Naive thymus-derived CD8-positive, alpha-beta T cell (primary cell): ENCODE data around the gene AKNAD1. TPM values are rescaled to one million over a fixed set of nuclear protein-coding genes. Genes with fewer than 3 reads are reported as not detected.

Experiments used
- ATAC-seq, 2 donors: fragments of 150-1000 bp; cut with Tn5 transposase in 1 of 2; sonication (Bioruptor Pico), chemical (Tn5 transposase) in 1 of 2; 1 replicate in 1 of 2; 2 replicates in 1 of 2; pipeline ENCODE4 v1.10.0; 2021; ENCODE audit warnings: mild to moderate bottlenecking in 2 of 2, moderate library complexity in 2 of 2
- POLR2A ChIA-PET: fragments of 350-600 bp; sonication (Branson Sonifier 250); formaldehyde crosslinking; loops from one replicate; lab custom pipeline; 2021; ENCODE audit warnings: antibody characterized with exemption; lab: Charles Lee
- DNase-seq, 10 donors: peaks; one replicate each; pipeline versions ENCODE4 v3.0.0 to v3.0.0-alpha.2; 2020 to 2022
- H3K27ac Mint-ChIP-seq, 10 donors: one replicate each; pipeline ENCODE4 v1.8.0; 2020 to 2022; ENCODE audit warnings: mild to moderate bottlenecking in 10 of 10, mixed read lengths in 10 of 10, moderate library complexity in 4 of 10, inconsistent platforms in 1 of 10
- H3K27me3 Mint-ChIP-seq, 5 donors: one replicate each; pipeline ENCODE4 v1.8.0; 2021 to 2022; ENCODE audit warnings: mixed read lengths in 5 of 5
- H3K36me3 Mint-ChIP-seq, 3 donors: one replicate each; pipeline ENCODE4 v1.8.0; 2020 to 2022; ENCODE audit warnings: mixed read lengths in 3 of 3, mild to moderate bottlenecking in 2 of 3, inconsistent platforms in 1 of 3
- H3K4me1 Mint-ChIP-seq, 4 donors: one replicate each; pipeline ENCODE4 v1.8.0; 2021 to 2022; ENCODE audit warnings: mixed read lengths in 4 of 4
- H3K4me3 Mint-ChIP-seq, 10 donors: one replicate each; pipeline ENCODE4 v1.8.0; 2020 to 2022; ENCODE audit warnings: mild to moderate bottlenecking in 10 of 10, mixed read lengths in 10 of 10, moderate library complexity in 6 of 10, inconsistent platforms in 1 of 10
- H3K9me3 Mint-ChIP-seq, 9 donors: one replicate each; pipeline ENCODE4 v1.8.0; 2020 to 2022; ENCODE audit warnings: mixed read lengths in 9 of 9, mild to moderate bottlenecking in 3 of 9, inconsistent platforms in 1 of 9, moderate library complexity in 1 of 9
- polyA plus RNA-seq, 3 donors: library from polyadenylated mRNA; unstranded; fragments of 300-500 nt; fragmentation: Illumina TruSeq; gene quantifications; one replicate each; pipeline ENCODE4 v1.2.3, GENCODE V29; 2021
- total RNA-seq, 8 experiments: library from RNA in 2 of 8; stranded (reverse) in 2 of 8; gene quantifications; one replicate each; pipeline ENCODE4 v1.2.3 and lab custom pipeline; 2021 to 2026

AKNAD1 gene
- total and polyA plus RNA-seq, 5 experiments from 2014 or later: not detected

DNA sequence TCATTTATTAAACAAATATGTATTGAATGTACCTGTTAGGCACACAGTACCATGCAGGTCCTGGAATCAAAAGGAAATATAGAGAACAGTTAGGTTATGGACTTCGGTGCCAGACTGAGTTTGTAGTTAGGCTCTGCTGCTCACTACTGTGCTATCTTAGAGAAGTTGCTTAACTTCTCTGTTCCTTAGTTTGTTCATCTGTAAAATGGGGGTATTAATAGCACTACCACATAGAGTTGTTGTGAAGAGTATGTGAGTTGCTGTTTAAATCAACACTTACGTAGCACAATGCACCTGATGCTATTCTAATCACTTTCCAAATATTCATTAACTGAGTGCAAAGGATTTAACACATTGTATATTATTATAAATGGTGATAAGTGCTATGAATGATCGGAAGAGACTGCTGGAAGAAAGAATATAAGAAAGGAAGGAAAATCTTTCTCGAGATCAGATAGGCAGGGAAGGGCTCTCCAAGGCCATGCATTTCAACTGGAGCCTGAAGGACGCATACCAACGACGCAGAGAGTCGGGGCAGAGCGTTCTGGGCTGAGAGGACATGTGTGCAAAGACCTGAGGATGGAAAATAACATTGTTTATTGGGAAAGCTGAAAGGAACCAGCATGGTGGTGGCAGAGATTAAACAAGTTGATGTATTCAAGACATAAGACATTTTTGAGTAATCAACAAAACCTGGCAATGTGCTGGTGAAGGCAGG, 3.5 kb upstream of the AKNAD1 start:
- POLR2A ChIA-PET: no interaction called here

DNA sequence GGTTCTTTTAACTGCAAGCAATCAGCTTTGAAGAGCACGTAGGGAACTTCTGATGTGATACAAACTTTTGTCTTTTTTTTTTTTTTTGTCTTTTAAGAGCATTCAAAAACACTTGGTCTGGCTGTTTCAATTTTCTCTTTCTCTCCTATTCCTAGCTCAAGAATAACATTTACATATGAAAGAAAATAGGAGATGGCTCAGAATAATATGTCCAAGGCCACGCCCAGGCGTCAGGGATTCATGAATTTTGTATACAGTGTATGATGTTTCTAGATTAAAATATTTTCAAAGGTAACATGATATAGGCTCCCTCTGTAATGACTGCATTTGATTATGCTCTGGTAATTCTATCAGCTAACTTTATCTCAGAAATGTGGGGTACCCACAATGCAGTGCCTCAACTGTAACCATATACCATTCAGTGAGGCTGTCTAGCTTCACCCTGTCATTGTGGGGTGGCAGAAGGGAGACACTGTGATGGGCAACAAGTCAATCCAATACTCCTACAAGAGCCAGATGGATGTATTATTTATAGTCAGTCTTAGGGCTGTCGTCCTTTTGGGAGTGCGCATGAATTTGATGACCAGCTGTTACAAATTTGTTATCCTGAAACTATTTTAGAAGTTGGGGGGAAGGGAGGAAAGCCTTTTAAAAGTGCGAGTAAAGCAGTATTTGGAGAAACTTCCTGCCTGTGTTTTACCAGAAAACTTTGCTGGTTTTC, 1.5 kb upstream of the AKNAD1 start:
- Mint-ChIP-seq H3K27me3 (peaks cover 11 to 31% (median 13%) of the 10 kb centered on the region in 5 donors), H3K9me3 (no peaks in the 10 kb centered on the region), H3K4me1 (peaks cover 0 to 19% (median 7%) of the 10 kb centered on the region in 4 donors), H3K36me3 (no peaks in the 10 kb centered on the region), H3K27ac (no peak overlapping the region), H3K4me3 (no peak overlapping the region)
- ATAC-seq (no peak), DNase-seq (no peak)
- POLR2A ChIA-PET: interaction anchor here (0.5 kb wide), 1 partner anchor 889 kb away, joined by 4 read pairs; no protein-coding TSS in a partner anchor

More for the DNA sequence above, 3.5 kb upstream of the AKNAD1 start:
- Mint-ChIP-seq H3K4me3 (no peak overlapping the region), H3K4me1 (peaks cover 0 to 19% (median 7%) of the 10 kb centered on the region in 4 donors), H3K9me3 (no peaks in the 10 kb centered on the region), H3K36me3 (no peaks in the 10 kb centered on the region), H3K27me3 (peaks cover 10 to 22% (median 14%) of the 10 kb centered on the region in 5 donors), H3K27ac (no peak overlapping the region)
- DNase-seq (no peak), ATAC-seq (no peak)

DNA sequence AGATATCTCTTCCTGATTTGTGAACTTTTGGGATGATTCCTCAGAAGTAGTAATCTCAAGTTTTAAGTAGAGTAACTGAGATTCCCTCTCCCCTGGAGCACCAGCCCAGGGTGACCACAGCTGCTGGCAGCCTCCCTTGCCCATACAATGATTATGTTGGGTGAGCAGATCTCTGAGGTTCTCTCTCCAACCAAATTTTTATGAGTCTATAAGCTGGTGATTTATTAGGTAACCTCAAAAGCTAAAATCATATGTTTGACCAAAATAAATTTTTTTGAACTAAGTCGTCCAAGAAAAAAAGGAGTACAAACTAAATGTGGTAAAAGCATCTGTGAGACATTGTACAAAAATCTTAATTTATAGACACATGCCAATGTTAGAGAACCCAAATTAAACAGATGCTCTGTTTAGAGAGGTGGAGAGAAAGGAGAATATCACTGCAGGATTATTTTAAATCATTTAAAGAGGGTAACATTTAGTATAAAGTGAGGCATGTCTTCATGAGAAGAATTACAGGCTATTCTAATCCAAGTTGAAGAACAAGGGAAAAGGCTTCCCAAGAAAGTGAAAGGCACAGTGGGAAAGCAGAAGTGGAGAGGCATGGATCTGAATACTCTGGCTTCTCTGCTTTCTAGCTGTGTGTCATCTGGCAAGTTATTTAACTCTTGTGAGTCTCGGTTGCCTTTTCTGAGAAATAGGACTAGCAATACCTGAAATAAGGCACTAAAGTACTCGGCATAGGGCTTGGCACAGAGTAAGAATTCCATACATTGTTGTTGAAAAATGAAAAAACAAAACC, 2.5 kb downstream of the AKNAD1 start:
- DNase-seq (no peak), ATAC-seq (no peak)
- POLR2A ChIA-PET: no interaction called here
- no peaks in the 10 kb centered on the region for H3K9me3 Mint-ChIP-seq
- peaks cover 6 to 14% (median 13%) of the 10 kb centered on the region in 4 donors for H3K4me1 Mint-ChIP-seq
- no peak overlapping the region for H3K27ac Mint-ChIP-seq
- H3K27me3 Mint-ChIP-seq: peaks cover 10 to 30% (median 15%) of the 10 kb centered on the region in 5 donors
- H3K4me3 Mint-ChIP-seq: no peak overlapping the region
- H3K36me3 Mint-ChIP-seq: no peaks in the 10 kb centered on the region

DNA sequence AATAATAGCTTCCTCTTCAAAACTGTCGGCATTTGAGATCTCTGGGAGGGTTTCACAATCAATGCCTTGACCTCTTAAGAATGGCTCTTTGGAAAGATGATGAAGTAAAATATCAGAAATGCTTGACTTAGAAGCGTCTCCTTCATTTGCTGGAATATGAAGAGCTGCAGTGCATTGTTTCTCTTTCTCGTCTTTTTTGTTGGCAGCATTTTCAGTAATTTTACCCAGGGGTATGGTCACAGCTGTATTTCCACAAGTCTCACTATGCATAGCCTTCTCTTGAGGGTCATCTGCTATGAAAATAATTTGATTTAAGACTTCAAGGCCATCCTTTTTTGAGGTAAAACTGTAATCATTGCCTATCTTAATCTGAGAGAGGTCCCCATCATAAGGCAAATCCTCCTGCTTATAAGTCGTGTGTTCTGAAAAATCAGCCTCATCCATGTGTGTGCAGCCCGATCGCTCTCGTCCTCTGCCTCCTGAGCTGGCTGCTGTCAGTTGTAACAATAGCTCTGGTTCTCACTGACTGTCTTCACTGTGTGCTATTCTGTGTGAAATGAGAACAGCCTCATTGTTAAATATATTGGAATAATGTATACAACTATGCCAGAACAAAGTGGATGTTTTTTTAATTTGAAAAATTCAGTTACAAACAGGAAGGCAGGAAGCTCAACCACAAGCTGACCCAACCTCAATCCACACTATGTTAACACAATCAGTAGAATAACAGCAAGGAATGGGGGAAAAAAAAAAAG, 4.5 kb downstream of the AKNAD1 start:
- no peaks in the 10 kb centered on the region for H3K36me3 Mint-ChIP-seq
- peaks cover 6 to 7% (median 7%) of the 10 kb centered on the region in 4 donors for H3K4me1 Mint-ChIP-seq
- ATAC-seq (no peak), DNase-seq (no peak)
- H3K9me3 Mint-ChIP-seq: no peaks in the 10 kb centered on the region
- H3K27me3 Mint-ChIP-seq: peaks cover 7 to 30% (median 15%) of the 10 kb centered on the region in 5 donors
- POLR2A ChIA-PET: no interaction called here
- H3K27ac Mint-ChIP-seq: peak overlapping the region in 1 of 10 donors; percentile 80
- no peak overlapping the region for H3K4me3 Mint-ChIP-seq

DNA sequence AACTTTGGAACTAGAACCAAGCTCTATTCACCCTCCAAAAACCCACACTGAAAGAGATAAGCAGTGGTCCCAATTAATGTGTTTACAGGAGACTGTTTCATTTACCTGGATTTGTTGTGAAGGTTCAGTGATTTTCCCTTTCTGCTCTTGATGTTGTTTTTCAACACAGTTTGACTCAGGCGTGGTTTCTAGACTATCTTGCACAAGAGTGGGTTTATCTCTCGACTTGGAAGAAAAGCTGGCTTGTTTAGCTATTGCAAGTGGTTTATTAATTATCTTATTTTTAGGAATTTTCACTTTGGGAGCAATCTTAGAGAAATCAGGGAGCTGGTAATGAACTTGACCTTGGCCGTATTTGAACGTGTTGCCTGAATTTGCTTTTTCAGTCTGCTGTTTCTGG, 5.3 kb downstream of the AKNAD1 start:
- POLR2A ChIA-PET: interaction anchor here (0.6 kb wide), 1 partner anchor 64 kb away, joined by 3 read pairs; no protein-coding TSS in a partner anchor
- ATAC-seq (no peak), DNase-seq (no peak)
- peaks cover 6 to 25% (median 15%) of the 10 kb centered on the region in 5 donors for H3K27me3 Mint-ChIP-seq
- H3K4me1 Mint-ChIP-seq: peaks cover 6 to 7% (median 7%) of the 10 kb centered on the region in 4 donors
- no peak overlapping the region for H3K27ac Mint-ChIP-seq
- H3K4me3 Mint-ChIP-seq: no peak overlapping the region
- no peaks in the 10 kb centered on the region for H3K9me3 Mint-ChIP-seq
- no peaks in the 10 kb centered on the region for H3K36me3 Mint-ChIP-seq

DNA sequence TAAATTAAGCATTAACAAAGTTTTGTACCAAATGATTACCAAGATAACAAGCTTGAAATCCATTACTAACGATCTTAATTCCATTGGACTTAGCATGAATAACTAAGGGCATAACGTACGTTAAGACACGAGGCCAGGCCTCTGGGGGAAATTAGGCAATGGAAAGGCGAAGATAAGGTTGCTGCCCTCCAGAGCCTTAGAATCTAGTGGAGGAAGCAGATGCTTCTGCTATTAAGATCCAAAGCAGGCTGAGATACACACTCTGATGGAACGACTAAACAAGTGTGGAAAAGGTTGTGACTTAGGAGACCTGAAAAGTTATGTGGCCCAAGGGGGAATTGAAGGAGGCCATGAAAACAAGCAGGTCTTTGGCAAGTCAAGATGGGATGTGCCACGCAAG, 6.0 kb downstream of the AKNAD1 start:
- H3K36me3 Mint-ChIP-seq: no peaks in the 10 kb centered on the region
- no peak overlapping the region for H3K4me3 Mint-ChIP-seq
- peaks cover 6 to 7% (median 7%) of the 10 kb centered on the region in 4 donors for H3K4me1 Mint-ChIP-seq
- H3K27ac Mint-ChIP-seq: no peak overlapping the region
- H3K9me3 Mint-ChIP-seq: no peaks in the 10 kb centered on the region
- peaks cover 7 to 20% (median 13%) of the 10 kb centered on the region in 5 donors for H3K27me3 Mint-ChIP-seq
- POLR2A ChIA-PET: interaction anchor here (0.6 kb wide), 1 partner anchor 65 kb away, joined by 3 read pairs; no protein-coding TSS in a partner anchor
- no peak for DNase-seq
- no peak for ATAC-seq

DNA sequence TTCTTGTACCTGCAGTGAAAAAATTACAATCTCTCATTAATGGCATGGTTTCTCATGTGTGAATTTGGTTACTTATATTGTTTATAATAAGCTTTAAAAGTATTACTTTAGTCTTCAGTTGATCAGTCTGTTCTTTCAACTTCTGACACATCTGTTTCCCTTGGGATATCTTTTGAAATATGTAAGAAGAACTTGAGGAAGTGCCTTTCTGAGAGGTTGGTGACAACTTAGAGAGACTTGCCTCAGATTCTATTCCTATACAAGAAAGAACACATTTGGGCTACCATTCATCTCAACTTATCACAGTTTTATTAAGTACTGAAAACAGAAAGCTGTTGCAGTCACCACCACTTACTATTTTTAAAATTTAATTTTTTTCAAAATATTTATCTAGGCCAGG, 8.1 kb downstream of the AKNAD1 start:
- DNase-seq (no peak), ATAC-seq (no peak)
- Mint-ChIP-seq H3K9me3 (no peaks in the 10 kb centered on the region), H3K36me3 (no peaks in the 10 kb centered on the region), H3K27me3 (peaks cover 2 to 15% (median 7%) of the 10 kb centered on the region in 5 donors), H3K4me3 (no peak overlapping the region), H3K4me1 (peaks cover 6 to 7% (median 7%) of the 10 kb centered on the region in 4 donors), H3K27ac (no peak overlapping the region)
- POLR2A ChIA-PET: no interaction called here

DNA sequence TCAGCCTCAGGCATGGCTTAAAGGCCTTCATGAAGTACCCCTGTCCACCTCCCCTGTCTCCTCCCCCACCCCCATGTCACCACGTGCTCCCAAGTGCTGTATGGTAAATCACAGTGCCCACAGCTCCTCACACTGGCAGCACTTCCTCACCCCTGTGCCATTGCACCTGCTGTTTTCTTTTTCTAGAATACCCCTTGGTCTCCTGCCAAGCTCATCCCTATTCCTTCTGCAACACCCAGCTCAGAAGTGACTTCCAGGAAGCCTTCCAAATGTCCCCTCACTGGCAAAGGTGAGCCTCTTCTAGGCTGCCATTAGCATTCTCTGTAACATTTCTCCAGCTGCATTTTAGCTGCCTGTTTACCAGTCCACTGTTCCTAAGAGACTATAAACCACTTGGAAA, 9.4 kb downstream of the AKNAD1 start:
- Mint-ChIP-seq H3K27ac (no peak overlapping the region), H3K36me3 (no peaks in the 10 kb centered on the region), H3K4me1 (peaks cover 3 to 4% (median 4%) of the 10 kb centered on the region in 4 donors), H3K27me3 (peaks cover 2 to 13% (median 7%) of the 10 kb centered on the region in 5 donors), H3K4me3 (no peak overlapping the region), H3K9me3 (no peaks in the 10 kb centered on the region)
- ATAC-seq (no peak), DNase-seq (no peak)
- POLR2A ChIA-PET: interaction anchor here (0.7 kb wide), 1 partner anchor 92 kb away, joined by 5 read pairs; no protein-coding TSS in a partner anchor

DNA sequence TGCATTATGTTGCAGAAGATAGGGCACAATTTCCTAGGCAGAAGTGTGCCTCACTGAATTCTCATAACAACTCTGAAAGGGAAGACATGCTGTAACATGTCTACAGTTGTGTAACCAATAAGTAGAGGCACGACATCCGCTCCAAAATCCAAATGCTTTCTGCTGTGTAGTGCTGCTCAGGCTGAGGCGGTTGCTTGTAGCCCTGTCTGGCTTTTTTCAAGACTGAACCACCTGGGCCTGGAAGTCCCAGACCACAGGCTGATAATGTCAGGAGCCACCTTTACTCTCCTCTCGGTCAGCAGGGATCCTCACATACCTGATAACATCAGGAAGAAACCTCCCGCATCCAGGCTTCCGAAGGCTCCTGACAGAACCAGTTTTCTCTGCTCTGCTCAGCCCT, 10.9 kb downstream of the AKNAD1 start:
- POLR2A ChIA-PET: no interaction called here
- no peak for DNase-seq
- ATAC-seq: no peak

DNA sequence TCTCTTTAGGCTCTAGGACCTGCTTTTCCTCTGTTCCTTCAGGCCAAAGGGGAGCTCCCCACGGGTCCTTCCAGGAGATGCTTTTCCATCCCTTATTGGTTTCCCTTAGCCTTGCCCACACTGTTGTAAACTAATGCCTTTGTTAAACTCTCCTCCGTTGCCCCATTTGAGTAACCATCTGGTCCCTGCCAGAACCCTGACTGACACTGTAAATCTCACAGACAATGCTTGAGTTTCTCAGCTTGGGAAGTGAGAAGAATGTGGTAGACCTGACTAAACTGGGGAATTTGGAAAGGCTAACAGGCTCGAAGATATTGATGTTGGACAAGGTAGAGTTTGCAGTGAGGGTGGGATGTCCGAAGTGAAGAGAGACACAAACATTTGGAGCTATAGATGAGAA, 11.4 kb downstream of the AKNAD1 start:
- no peaks in the 10 kb centered on the region for H3K4me1 Mint-ChIP-seq
- no peak overlapping the region for H3K4me3 Mint-ChIP-seq
- DNase-seq (no peak), ATAC-seq (no peak)
- H3K9me3 Mint-ChIP-seq: no peaks in the 10 kb centered on the region
- no peak overlapping the region for H3K27ac Mint-ChIP-seq
- H3K27me3 Mint-ChIP-seq: peaks cover 0 to 5% (median 2%) of the 10 kb centered on the region in 5 donors
- POLR2A ChIA-PET: no interaction called here
- no peaks in the 10 kb centered on the region for H3K36me3 Mint-ChIP-seq

More for the DNA sequence above, 10.9 kb downstream of the AKNAD1 start:
- Mint-ChIP-seq H3K27ac (no peak overlapping the region), H3K36me3 (no peaks in the 10 kb centered on the region), H3K4me1 (no peaks in the 10 kb centered on the region), H3K27me3 (peaks cover 0 to 7% (median 3%) of the 10 kb centered on the region in 5 donors), H3K4me3 (no peak overlapping the region), H3K9me3 (no peaks in the 10 kb centered on the region)

DNA sequence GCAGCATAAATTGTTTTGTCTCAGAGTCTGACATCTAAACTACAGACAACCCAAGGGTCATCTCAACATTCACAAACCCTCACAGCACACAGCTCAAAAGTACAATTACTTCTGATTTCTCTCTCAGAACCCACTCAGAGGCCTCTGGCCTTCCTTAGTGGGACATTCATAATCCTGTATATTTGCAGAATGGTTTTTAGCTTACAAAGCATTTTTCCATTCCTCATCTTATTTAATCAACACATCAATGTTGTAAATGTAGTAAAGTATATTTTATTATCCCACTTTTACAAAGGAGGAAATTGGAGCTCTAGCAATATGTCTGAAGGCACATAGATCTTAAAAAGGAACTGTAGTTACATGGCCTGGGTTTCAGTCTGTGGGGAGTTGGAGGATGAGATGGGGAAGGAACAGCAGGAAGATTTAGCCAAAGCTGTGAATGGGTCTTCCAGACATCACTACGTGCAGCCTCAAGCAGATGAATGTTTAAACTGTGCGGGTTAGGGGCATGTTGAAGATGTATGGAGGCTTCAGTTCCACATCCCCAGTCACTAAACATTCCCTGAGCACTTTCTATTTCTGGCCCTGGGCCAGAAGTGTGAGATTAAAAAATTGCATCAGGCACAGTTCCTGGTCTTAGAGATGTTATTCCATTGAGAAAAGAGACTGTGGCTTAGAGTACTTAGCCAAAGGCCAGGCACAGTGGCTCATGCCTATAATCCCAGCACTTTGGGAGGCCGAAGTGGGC, 13.3 kb downstream of the AKNAD1 start:
- POLR2A ChIA-PET: no interaction called here
- no peak overlapping the region for H3K27ac Mint-ChIP-seq
- no peak overlapping the region for H3K4me3 Mint-ChIP-seq
- no peaks in the 10 kb centered on the region for H3K4me1 Mint-ChIP-seq
- peaks cover 0 to 1% (median 0%) of the 10 kb centered on the region in 3 donors for H3K36me3 Mint-ChIP-seq
- peaks cover 0 to 5% (median 2%) of the 10 kb centered on the region in 5 donors for H3K27me3 Mint-ChIP-seq
- no peaks in the 10 kb centered on the region for H3K9me3 Mint-ChIP-seq
- DNase-seq (no peak), ATAC-seq (no peak)
